H1 (cell line): ENCODE data around the gene GRAMD4. TPM values are rescaled to one million over a fixed set of nuclear protein-coding genes. Genes with fewer than 3 reads are reported as not detected.

Experiments used
- CTCF ChIA-PET: fragments of 300-600 bp; sonication (Branson Sonifier 250); formaldehyde crosslinking; loops from one replicate; lab custom pipeline; 2021; ENCODE audit not compliant: partially characterized antibody; lab: Charles Lee
- POLR2A ChIA-PET: fragments of 300-600 bp; sonication (Branson Sonifier 250); formaldehyde crosslinking; loops from one replicate; lab custom pipeline; 2021; ENCODE audit warnings: inconsistent platforms; ENCODE audit not compliant: partially characterized antibody; lab: Charles Lee
- DNase-seq, 2 experiments: peaks; one replicate each; pipeline versions ENCODE4 v3.0.0 to v3.0.0-alpha.2; 2010 to 2022; ENCODE audit warnings: low spot score in 2 of 2, low read depth in 1 of 2, mixed read lengths in 1 of 2
- FAIRE-seq: peaks from 2 replicates; lab custom pipeline; 2011; peaks lifted over from hg19 to GRCh38; lab: Jason Lieb, UNC
- H2AFZ ChIP-seq: 2 replicates; pipeline ENCODE4 v1.8.1; 2012; ENCODE audit warnings: low read length, inconsistent platforms
- H2AK5ac ChIP-seq: 2 replicates; pipeline ENCODE4 v1.6.1; 2013; ENCODE audit warnings: low read depth, low read length
- H2BK120ac ChIP-seq: replicated peaks from 2 replicates; pipeline ENCODE3; 2013; ENCODE audit warnings: low read depth, low read length, inconsistent platforms
- H2BK12ac ChIP-seq: 2 replicates; pipeline ENCODE4 v1.6.1; 2013; ENCODE audit warnings: low read depth, low read length
- H2BK15ac ChIP-seq: 2 replicates; pipeline ENCODE4 v1.6.1; 2013; ENCODE audit warnings: low read length
- H2BK20ac ChIP-seq: 2 replicates; pipeline ENCODE4 v1.6.1; 2013; ENCODE audit warnings: low read length
- H2BK5ac ChIP-seq: 2 replicates; pipeline ENCODE4 v1.6.1; 2013; ENCODE audit warnings: low read depth, low read length
- H3K14ac ChIP-seq: 2 replicates; pipeline ENCODE4 v1.6.1; 2013; ENCODE audit warnings: inconsistent platforms; ENCODE audit not compliant: insufficient read length
- H3K18ac ChIP-seq: 2 replicates; pipeline ENCODE4 v1.6.1; 2013; ENCODE audit warnings: low read length; ENCODE audit errors: extremely low read depth
- H3K23ac ChIP-seq: 2 replicates; pipeline ENCODE4 v1.6.1; 2013; ENCODE audit warnings: inconsistent platforms; ENCODE audit not compliant: insufficient read length
- H3K23me2 ChIP-seq: 2 replicates; pipeline ENCODE4 v1.6.1; 2013; ENCODE audit warnings: low read depth, low read length
- H3K27ac ChIP-seq: 2 replicates; pipeline ENCODE4 v1.6.1; 2011; ENCODE audit warnings: low read depth, low read length, inconsistent platforms
- H3K27me3 ChIP-seq, 4 experiments: replicated peaks in 1 of 4; 1 replicate in 1 of 4; 2 replicates in 3 of 4; pipeline versions ENCODE4 v1.6.1 to v1.8.1; 2011 to 2013; ENCODE audit warnings: low read length in 3 of 4, mild to moderate bottlenecking in 3 of 4, inconsistent platforms in 2 of 4, mixed read lengths in 2 of 4, moderate library complexity in 1 of 4; ENCODE audit not compliant: control insufficient read depth in 3 of 4, insufficient read depth in 3 of 4; ENCODE audit errors: extremely low read depth in 1 of 4
- H3K36me3 ChIP-seq, 4 experiments: 2 replicates each; pipeline versions ENCODE4 v1.6.1 to v1.8.1; 2011 to 2013; ENCODE audit warnings: mild to moderate bottlenecking in 4 of 4, low read length in 3 of 4, moderate library complexity in 2 of 4, control low read depth in 1 of 4, inconsistent platforms in 1 of 4; ENCODE audit not compliant: insufficient read depth in 4 of 4, control insufficient read depth in 2 of 4
- H3K4ac ChIP-seq: replicated peaks from 2 replicates; pipeline ENCODE3; 2013; ENCODE audit warnings: low read length, low read depth, mixed read lengths, inconsistent platforms; ENCODE audit not compliant: insufficient read length
- H3K4me1 ChIP-seq, 4 experiments: replicated peaks in 1 of 4; 1 replicate in 1 of 4; 2 replicates in 3 of 4; pipeline versions ENCODE4 v1.6.1 to v1.8.1; 2011 to 2013; ENCODE audit warnings: low read length in 3 of 4, inconsistent platforms in 2 of 4, mixed read lengths in 1 of 4; ENCODE audit not compliant: insufficient read depth in 4 of 4, control insufficient read depth in 3 of 4
- H3K4me2 ChIP-seq, 2 experiments: 2 replicates each; pipeline versions ENCODE4 v1.6.1 to v1.8.1; 2011 to 2013; ENCODE audit warnings: low read depth in 2 of 2, low read length in 2 of 2, control low read depth in 1 of 2, inconsistent platforms in 1 of 2, mild to moderate bottlenecking in 1 of 2; ENCODE audit not compliant: insufficient read depth in 1 of 2
- H3K4me3 ChIP-seq, 4 experiments: fragments of 200-600, 300-600 bp in 1 of 4; sonication (generic), shearing (Covaris generic), sonication (Bioruptor Twin) in 1 of 4; 2 replicates each; pipeline versions ENCODE4 v1.5.1 to v1.8.1; 2011 to 2016; ENCODE audit warnings: low read length in 4 of 4, low read depth in 3 of 4, control low read depth in 2 of 4, inconsistent platforms in 2 of 4, mild to moderate bottlenecking in 2 of 4, mixed read lengths in 1 of 4, moderate library complexity in 1 of 4; ENCODE audit not compliant: insufficient read depth in 2 of 4; ENCODE audit errors: extremely low read depth in 1 of 4
- H3K56ac ChIP-seq: replicated peaks from 2 replicates; pipeline ENCODE3; 2013; ENCODE audit warnings: low read depth, mild to moderate bottlenecking, mixed read lengths, low read length, inconsistent platforms; ENCODE audit not compliant: insufficient read length
- H3K79me1 ChIP-seq: 2 replicates; pipeline ENCODE4 v1.6.1; 2013; ENCODE audit warnings: low read depth, low read length, control low read depth
- H3K79me2 ChIP-seq, 2 experiments: 2 replicates each; pipeline versions ENCODE4 v1.6.1 to v1.8.1; 2012 to 2013; ENCODE audit warnings: low read length in 2 of 2, mild to moderate bottlenecking in 2 of 2, inconsistent platforms in 1 of 2; ENCODE audit not compliant: insufficient read depth in 2 of 2, control insufficient read depth in 1 of 2
- H3K9ac ChIP-seq, 4 experiments: replicated peaks in 1 of 4; 1 replicate in 1 of 4; 2 replicates in 3 of 4; pipeline versions ENCODE4 v1.6.1 to v1.8.1; 2011 to 2013; ENCODE audit warnings: low read depth in 3 of 4, low read length in 3 of 4, control low read depth in 2 of 4, mild to moderate bottlenecking in 2 of 4, moderate library complexity in 2 of 4, inconsistent platforms in 1 of 4; ENCODE audit errors: extremely low read depth in 1 of 4
- H3K9me3 ChIP-seq, 2 experiments: 2 replicates each; pipeline versions ENCODE4 v1.6.1 to v1.8.1; 2012 to 2013; ENCODE audit warnings: mild to moderate bottlenecking in 2 of 2, moderate library complexity in 2 of 2, control low read depth in 1 of 2, inconsistent platforms in 1 of 2, low read depth in 1 of 2, low read length in 1 of 2, mixed read lengths in 1 of 2; ENCODE audit not compliant: insufficient read depth in 2 of 2
- H4K20me1 ChIP-seq, 2 experiments: replicated peaks in 1 of 2; 2 replicates each; pipeline versions ENCODE3 to v1.8.1; 2011 to 2013; ENCODE audit warnings: inconsistent platforms in 2 of 2, low read length in 2 of 2, mild to moderate bottlenecking in 1 of 2; ENCODE audit not compliant: insufficient read depth in 2 of 2, control insufficient read depth in 1 of 2
- H4K5ac ChIP-seq: 2 replicates; pipeline ENCODE4 v1.6.1; 2013; ENCODE audit warnings: low read length, low read depth, mixed read lengths, inconsistent platforms; ENCODE audit not compliant: insufficient read length
- H4K8ac ChIP-seq: 2 replicates; pipeline ENCODE4 v1.8.0; 2013; ENCODE audit warnings: mild to moderate bottlenecking, moderate library complexity, low read length, inconsistent platforms; ENCODE audit not compliant: insufficient read depth; ENCODE audit errors: extremely low read depth
- H4K91ac ChIP-seq: replicated peaks from 2 replicates; pipeline ENCODE3; 2013; ENCODE audit warnings: low read length, mixed read lengths, inconsistent platforms; ENCODE audit not compliant: insufficient read length
- BCL11A ChIP-seq, 2 experiments: IDR thresholded peaks; one replicate each; pipeline ENCODE4 v1.6.1; 2011; ENCODE audit warnings: low read depth in 2 of 2, low read length in 2 of 2, mild to moderate bottlenecking in 2 of 2
- CBX8 ChIP-seq: fragments of 300-800, 300-1000 bp; sonication (generic); IDR thresholded peaks from 2 replicates; pipeline ENCODE4 v1.7.1; 2016; ENCODE audit warnings: low read depth, low read length, borderline replicate concordance
- EZH2 ChIP-seq: fragments of 200-600 bp; sonication (generic); IDR thresholded peaks from 2 replicates; pipeline ENCODE4 v1.7.1; 2012; ENCODE audit warnings: low read depth, mild to moderate bottlenecking, moderate library complexity, low read length, inconsistent platforms; ENCODE audit not compliant: severe bottlenecking
- GTF2F1 ChIP-seq: IDR thresholded peaks from 2 replicates; pipeline ENCODE4 v1.6.1; 2012; ENCODE audit warnings: low read depth, low read length, improper control_type of control experiment, borderline replicate concordance
- HDAC2 ChIP-seq, 2 experiments: fragments of 300-600 bp in 1 of 2; sonication (generic) in 1 of 2; IDR thresholded peaks; 2 replicates each; pipeline ENCODE4 v1.6.1; 2011 to 2012; ENCODE audit warnings: low read depth in 2 of 2, low read length in 2 of 2, mild to moderate bottlenecking in 2 of 2, moderate library complexity in 2 of 2, borderline replicate concordance in 1 of 2, inconsistent platforms in 1 of 2
- KDM5A ChIP-seq: fragments of 200-600 bp; IDR thresholded peaks from 2 replicates; pipeline ENCODE4 v1.7.1; 2012; ENCODE audit warnings: mild to moderate bottlenecking, low read length, inconsistent platforms, mixed read lengths
- RNF2 ChIP-seq: fragments of 200-900, 300-1000 bp; sonication (generic); IDR thresholded peaks from 2 replicates; pipeline ENCODE4 v1.7.1; 2016; ENCODE audit warnings: borderline replicate concordance, low read depth, mild to moderate bottlenecking, antibody characterized with exemption, low read length; ENCODE audit not compliant: poor library complexity, severe bottlenecking; ENCODE audit errors: missing control alignments
- SIN3A ChIP-seq, 2 experiments: IDR thresholded peaks in 1 of 2; conservative IDR thresholded peaks in 1 of 2; 2 replicates each; pipeline ENCODE4 v1.6.1; 2011 to 2012; ENCODE audit warnings: low read length in 2 of 2, improper control_type of control experiment in 1 of 2, low read depth in 1 of 2, mild to moderate bottlenecking in 1 of 2
- SP1 ChIP-seq: IDR thresholded peaks from 2 replicates; pipeline ENCODE4 v1.6.1; 2011; ENCODE audit warnings: low read depth, low read length
- WGBS, 2 experiments: shearing (Covaris generic) in 1 of 2; methylation state at CpG; one replicate each; pipeline versions ENCODE4 v1.1.6 to v1.1.7; 2013 to 2015; ENCODE audit warnings: low lambda C conversion rate in 2 of 2, mixed read lengths in 2 of 2, inconsistent platforms in 1 of 2, low coverage in 1 of 2, missing lambda C conversion rate in 1 of 2; ENCODE audit not compliant: insufficient replicate concordance in 2 of 2, insufficient coverage in 1 of 2, insufficient read length in 1 of 2; ENCODE audit errors: extremely low coverage in 1 of 2, missing lambda C conversion rate in 1 of 2; 5-methylcytosine and 5-hydroxymethylcytosine counted together
- polyA plus RNA-seq, 7 experiments: library from polyadenylated mRNA; depleted of rRNA in 3 of 7; stranded (reverse) in 5 of 7; unstranded in 2 of 7; fragments of >200 nt in 5 of 7; fragments of 200-250 nt in 2 of 7; gene quantifications; 1 replicate in 5 of 7; 2 replicates in 1 of 7; 4 replicates in 1 of 7; pipeline versions ENCODE4 v1.2.1 to v1.2.3, GENCODE V29; 2011 to 2013; ENCODE audit warnings: missing spikeins in 2 of 7, mixed read lengths in 2 of 7
- total RNA-seq: library from RNA; stranded (reverse); fragmentation: NEBNext Ultra II Directional; extraction: Animal tissue kit (Norgen Biotek cat#: 25700); gene quantifications from 2 replicates; pipeline ENCODE4 v1.2.1, GENCODE V29; 2021

The GRAMD4 gene
- total and polyA plus RNA-seq, 2 of the 8 experiments (the other 6 are each of a cell fraction or from before 2014, with no cell fraction given) = 7.9 to 25.6 TPM

GRCh38 chr22:46606886-46607285 lies 13.3 kb upstream of the GRAMD4 start:
- WGBS, 2 experiments = 78% methylated on average over 9 of the region's 9 CpGs; no CpG with 5 or more reads in 1 of the 2 experiments
- TF ChIP-seq HDAC2 (IDR thresholded peaks at IDR 0.05; ENCODE audit: borderline replicate concordance in 1 of 2, low read depth in 2 of 2, low read length in 2 of 2) (no peak), SIN3A (conservative IDR thresholded peaks at IDR 0.05 in 1 of 2, IDR thresholded peaks at IDR 0.05 in 1 of 2; ENCODE audit: low read depth in 1 of 2, low read length in 2 of 2) (no peak), KDM5A (no peak), BCL11A (IDR thresholded peaks at IDR 0.05; ENCODE audit: low read depth in 2 of 2, low read length in 2 of 2) (no peak), SP1 (no peak), CBX8 (no peak), RNF2 (no peak), GTF2F1 (no peak), EZH2 (no peak)
- no peak overlapping the region for H2BK12ac ChIP-seq
- H2AFZ ChIP-seq = no peak overlapping the region
- no peaks in the 10 kb centered on the region for H3K23me2 ChIP-seq
- no peaks in the 10 kb centered on the region for H3K36me3 ChIP-seq
- no peak overlapping the region for H4K91ac ChIP-seq
- no peaks in the 10 kb centered on the region for H4K20me1 ChIP-seq
- no peak overlapping the region; the same call in 1 of the 2 replicates for H4K8ac ChIP-seq
- no peak overlapping the region for H2BK15ac ChIP-seq
- H3K4me3 ChIP-seq = no peak overlapping the region
- H2BK20ac ChIP-seq = no peak overlapping the region
- H3K4me2 ChIP-seq = no peak overlapping the region
- no peak overlapping the region for H2BK5ac ChIP-seq
- no peaks in the 10 kb centered on the region for H3K79me2 ChIP-seq
- H3K4ac ChIP-seq = no peak overlapping the region
- no peaks in the 10 kb centered on the region for H3K27me3 ChIP-seq
- H4K5ac ChIP-seq = no peak overlapping the region
- peaks cover 5% of the 10 kb centered on the region; the same call in 1 of the 2 replicates for H3K79me1 ChIP-seq
- DNase-seq (no peak), FAIRE-seq (no peak)
- no peak overlapping the region for H2AK5ac ChIP-seq
- no peak overlapping the region for H3K14ac ChIP-seq
- H3K4me1 ChIP-seq = peaks cover 0 to 4% (median under 1%) of the 10 kb centered on the region in 4 experiments; a peak in 3 of 7 replicates
- no peak overlapping the region for H3K18ac ChIP-seq
- H3K9ac ChIP-seq = no peak overlapping the region
- H3K56ac ChIP-seq = no peak overlapping the region
- H3K27ac ChIP-seq = no peak overlapping the region
- H3K23ac ChIP-seq = no peak overlapping the region
- H3K9me3 ChIP-seq = no peaks in the 10 kb centered on the region
- ChIA-PET CTCF (interaction anchor here (1.3 kb wide), 1 partner anchor 43 kb away, joined by 4 read pairs; no protein-coding TSS in a partner anchor), POLR2A (no interaction called here)
- H2BK120ac ChIP-seq = no peak overlapping the region
